HG03135 (cell line): ENCODE results near the gene LCE1D.

Experiments used
- ATAC-seq: cut with Tn5 transposase; IDR thresholded peaks from one replicate; pipeline ENCODE4 v1.9.1; 2021; ENCODE audit warnings: mild to moderate bottlenecking, moderate library complexity; ENCODE audit not compliant: unreplicated experiment

LCE1D gene

GRCh38 chr1:152811671-152812070 is 15.2 kb downstream of the LCE1D start, which contains the start of gene LCE1B:
Gene LCE1B, plus strand, starts transcription at chr1:152811971. Its CDS starts 476 bp downstream, at chr1:152812447.
- ATAC-seq, result no peak

DNA sequence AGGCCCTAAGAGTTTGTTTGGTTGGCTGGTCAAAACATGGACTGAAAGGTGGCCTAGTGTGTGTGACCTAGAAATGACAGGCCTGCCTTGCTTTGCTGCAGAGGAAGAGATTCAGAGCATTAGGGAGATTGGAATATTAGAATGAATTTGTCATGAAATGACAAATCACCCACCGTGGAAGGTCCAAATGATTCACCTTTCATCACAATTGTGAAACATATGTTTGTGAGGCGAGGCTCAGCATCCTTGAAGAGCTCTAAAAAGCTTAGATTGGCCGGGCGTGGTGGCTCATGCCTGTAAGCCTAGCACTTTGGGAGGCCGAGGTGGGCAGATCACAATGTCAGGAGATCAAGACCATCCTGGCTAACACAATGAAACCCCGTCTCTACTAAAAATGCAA is 20.8 kb downstream of the LCE1D start:
- ATAC-seq, result no peak

DNA sequence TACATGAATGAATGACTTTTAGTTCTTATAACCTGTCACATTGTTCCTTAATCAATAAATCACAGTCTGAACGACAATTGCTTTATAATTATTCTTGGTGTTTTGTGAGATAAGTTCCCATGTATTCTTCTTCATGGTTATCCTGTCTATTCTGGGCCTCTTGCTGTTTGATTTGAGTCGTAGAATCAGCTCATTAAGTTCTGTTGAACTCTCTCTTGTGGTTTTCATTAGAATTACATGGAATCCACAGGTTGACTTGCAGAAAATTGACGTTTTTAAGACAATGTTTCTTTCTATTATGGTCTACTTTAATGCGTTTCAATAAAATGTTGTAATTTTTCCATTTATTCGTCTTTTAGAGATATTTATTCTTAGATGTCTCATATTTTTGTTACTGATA is 26.8 kb downstream of the LCE1D start:
- ATAC-seq, result no peak

- no peak for ATAC-seq
Measured at GRCh38 chr1:152824964-152825363, 28.4 kb downstream of the LCE1D start.

- ATAC-seq, result no peak
Measured at GRCh38 chr1:152827173-152827572, 30.7 kb downstream of the LCE1D start, which contains the start of gene LCE1A. Gene LCE1A, plus strand, starts transcription at chr1:152827473. Its CDS starts 0 bp downstream, at chr1:152827473.

- no peak for ATAC-seq
Measured at GRCh38 chr1:152836870-152837269, 40.3 kb downstream of the LCE1D start.

DNA sequence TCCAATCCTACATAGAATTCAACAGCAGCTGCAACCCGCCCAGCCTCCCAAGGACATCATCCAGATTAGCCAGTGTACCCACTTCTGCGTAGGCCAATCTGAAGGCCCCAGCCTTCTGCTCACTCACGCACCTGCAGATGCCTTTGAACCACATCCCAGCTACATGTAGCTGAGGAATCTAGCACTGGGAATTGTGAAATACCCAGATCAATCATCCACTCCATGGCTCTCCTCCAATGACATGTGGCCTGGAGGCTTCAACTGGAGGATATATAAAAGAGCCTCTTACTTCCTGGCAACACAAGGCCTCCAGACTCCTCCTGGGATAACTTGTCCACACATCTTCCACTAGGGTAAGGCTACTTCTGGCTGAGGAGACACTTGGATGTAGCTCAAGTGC is 46.0 kb downstream of the LCE1D start, which contains the start of gene LCE6A:
LCE6A (plus strand) TSS at position 301 of the 400 bp plus-strand sequence. CDS start 665 bp downstream, outside the sequence.
- ATAC-seq, result no peak
